GM19099 (cell line): Measurements from ENCODE around the gene LDLRAP1.

ENCODE experiments used
- POLR2A ChIP-seq: IDR thresholded peaks from 3 replicates; pipeline ENCODE4 v1.6.1; 2011; ENCODE audit warnings: low read depth; ENCODE audit not compliant: insufficient read length; ENCODE audit errors: extremely low read depth

LDLRAP1 gene

GRCh38 chr1:25590096-25590824 lies 46.9 kb downstream of the LDLRAP1 start:
- no peak for TF ChIP-seq POLR2A

GRCh38 chr1:25593861-25594260 lies 50.5 kb downstream of the LDLRAP1 start:
- no peak for TF ChIP-seq POLR2A

GRCh38 chr1:25594971-25595370 lies 51.6 kb downstream of the LDLRAP1 start:
- TF ChIP-seq POLR2A = no peak

GRCh38 chr1:25598879-25599278 lies 55.5 kb downstream of the LDLRAP1 start:
- TF ChIP-seq POLR2A = no peak

GRCh38 chr1:25599969-25600610 lies 56.7 kb downstream of the LDLRAP1 start:
- no peak for TF ChIP-seq POLR2A

GRCh38 chr1:25607123-25607522 lies 63.7 kb downstream of the LDLRAP1 start:
- no peak for TF ChIP-seq POLR2A

GRCh38 chr1:25608488-25609178 lies 65.2 kb downstream of the LDLRAP1 start:
- no peak for TF ChIP-seq POLR2A

GRCh38 chr1:25609921-25610320 lies 66.5 kb downstream of the LDLRAP1 start:
- no peak for TF ChIP-seq POLR2A

GRCh38 chr1:25610822-25611630 lies 67.6 kb downstream of the LDLRAP1 start:
- no peak for TF ChIP-seq POLR2A

- TF ChIP-seq POLR2A = no peak
These were observed 68.4 kb downstream of the LDLRAP1 start for GRCh38 chr1:25611843-25612242.

GRCh38 chr1:25612421-25612820 lies 69.0 kb downstream of the LDLRAP1 start:
- no peak for TF ChIP-seq POLR2A

GRCh38 chr1:25613091-25613490 lies 69.7 kb downstream of the LDLRAP1 start:
- no peak for TF ChIP-seq POLR2A

- TF ChIP-seq POLR2A = no peak
These were observed 71.2 kb downstream of the LDLRAP1 start for GRCh38 chr1:25614501-25615171.

- no peak for TF ChIP-seq POLR2A
These were observed 71.8 kb downstream of the LDLRAP1 start for GRCh38 chr1:25615172-25615541.
